Parathyroid adenoma (tissue), 2 donors: Measurements from ENCODE around the gene RIPOR3.

Experiments
- H2AFZ ChIP-seq: fragments of 300-600 bp; sonication (generic); one replicate; pipeline ENCODE4 v1.7.0; 2017; ENCODE audit warnings: antibody characterized with exemption, mild to moderate bottlenecking
- H3K27ac ChIP-seq: fragments of 300-600 bp; sonication (generic); one replicate; pipeline ENCODE4 v1.7.0; 2017
- H3K27me3 ChIP-seq: fragments of 300-600 bp; sonication (generic); one replicate; pipeline ENCODE4 v1.7.0; 2017; ENCODE audit warnings: low read length; ENCODE audit not compliant: control insufficient read depth, insufficient read depth
- H3K36me3 ChIP-seq: fragments of 300-600 bp; sonication (generic); one replicate; pipeline ENCODE4 v1.7.0; 2017; ENCODE audit warnings: low read length; ENCODE audit not compliant: control insufficient read depth, insufficient read depth
- H3K4me1 ChIP-seq: fragments of 300-600 bp; sonication (generic); one replicate; pipeline ENCODE4 v1.7.0; 2017; ENCODE audit warnings: control low read depth
- H3K4me2 ChIP-seq: fragments of 300-600 bp; sonication (generic); one replicate; pipeline ENCODE4 v1.7.0; 2017; ENCODE audit warnings: low read length
- H3K4me3 ChIP-seq: fragments of 300-600 bp; sonication (generic); one replicate; pipeline ENCODE4 v1.7.0; 2017; ENCODE audit warnings: low read depth, low read length
- H3K79me2 ChIP-seq: fragments of 300-600 bp; sonication (generic); one replicate; pipeline ENCODE4 v1.7.0; 2017; ENCODE audit warnings: control low read depth
- H3K9ac ChIP-seq: fragments of 300-600 bp; sonication (generic); one replicate; pipeline ENCODE4 v1.7.0; 2017; ENCODE audit warnings: mild to moderate bottlenecking
- H3K9me3 ChIP-seq: fragments of 300-600 bp; sonication (generic); one replicate; pipeline ENCODE4 v1.7.0; 2017; ENCODE audit warnings: low read length; ENCODE audit not compliant: control insufficient read depth
- CTCF ChIP-seq: fragments of 300-600 bp; sonication (generic); IDR thresholded peaks from one replicate; pipeline ENCODE4 v1.7.0; 2017; ENCODE audit warnings: antibody characterized with exemption, mild to moderate bottlenecking
- donor health status: primary hyperparathyroidism.

Gene RIPOR3

GRCh38 chr20:50652702-50653294, 38.5 kb downstream of the RIPOR3 start:
- no peak for TF ChIP-seq CTCF
- H3K4me2 ChIP-seq: no peak overlapping the region
- no peak overlapping the region for H3K4me3 ChIP-seq
- H3K27me3 ChIP-seq: no peaks in the 10 kb centered on the region
- H3K9ac ChIP-seq: no peak overlapping the region
- no peak overlapping the region for H2AFZ ChIP-seq
- H3K4me1 ChIP-seq: no peaks in the 10 kb centered on the region
- no peaks in the 10 kb centered on the region for H3K9me3 ChIP-seq
- no peaks in the 10 kb centered on the region for H3K36me3 ChIP-seq
- no peaks in the 10 kb centered on the region for H3K79me2 ChIP-seq
- H3K27ac ChIP-seq: no peak overlapping the region

GRCh38 chr20:50651676-50652075, 39.7 kb downstream of the RIPOR3 start:
- H3K36me3 ChIP-seq: no peaks in the 10 kb centered on the region
- no peaks in the 10 kb centered on the region for H3K27me3 ChIP-seq
- no peak overlapping the region for H3K4me2 ChIP-seq
- no peak overlapping the region for H3K9ac ChIP-seq
- H3K9me3 ChIP-seq: no peaks in the 10 kb centered on the region
- H3K4me1 ChIP-seq: no peaks in the 10 kb centered on the region
- no peak overlapping the region for H3K27ac ChIP-seq
- TF ChIP-seq CTCF: no peak
- H3K4me3 ChIP-seq: no peak overlapping the region
- H2AFZ ChIP-seq: no peak overlapping the region
- no peaks in the 10 kb centered on the region for H3K79me2 ChIP-seq

GRCh38 chr20:50649590-50649989, 41.8 kb downstream of the RIPOR3 start:
- Histone ChIP-seq H3K79me2 (no peaks in the 10 kb centered on the region), H3K9me3 (no peaks in the 10 kb centered on the region), H3K27me3 (no peaks in the 10 kb centered on the region), H3K36me3 (no peaks in the 10 kb centered on the region), H3K4me2 (no peak overlapping the region), H3K4me1 (peaks cover 3% of the 10 kb centered on the region), H3K27ac (no peak overlapping the region), H3K4me3 (no peak overlapping the region), H3K9ac (no peak overlapping the region), H2AFZ (no peak overlapping the region)
- TF ChIP-seq CTCF: no peak

DNA sequence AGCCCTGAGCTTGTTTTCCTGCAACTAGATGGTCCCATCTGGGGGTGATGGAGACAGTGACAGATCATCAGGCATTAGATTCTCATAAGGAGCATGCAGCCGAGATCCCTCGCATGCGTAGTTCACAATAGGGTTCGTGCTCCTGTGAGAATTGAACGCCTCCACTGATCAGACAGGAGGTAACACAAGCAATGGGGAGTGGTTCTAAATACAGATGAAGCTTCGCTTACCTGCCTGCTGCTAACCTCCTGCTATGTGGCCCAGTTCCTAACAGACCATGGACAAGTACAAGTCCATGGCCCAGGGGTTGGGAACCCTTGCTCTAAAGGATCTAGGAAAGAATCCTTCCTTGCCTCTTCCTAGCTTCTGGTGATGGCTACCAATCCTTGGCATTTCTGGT, 42.7 kb downstream of the RIPOR3 start:
- H3K4me3 ChIP-seq: no peak overlapping the region
- TF ChIP-seq CTCF: no peak
- no peak overlapping the region for H3K4me2 ChIP-seq
- H3K36me3 ChIP-seq: no peaks in the 10 kb centered on the region
- no peak overlapping the region for H3K9ac ChIP-seq
- no peaks in the 10 kb centered on the region for H3K79me2 ChIP-seq
- H3K9me3 ChIP-seq: no peaks in the 10 kb centered on the region
- peaks cover 3% of the 10 kb centered on the region for H3K4me1 ChIP-seq
- H3K27me3 ChIP-seq: no peaks in the 10 kb centered on the region
- no peak overlapping the region for H2AFZ ChIP-seq
- H3K27ac ChIP-seq: no peak overlapping the region

GRCh38 chr20:50646483-50646996, 44.8 kb downstream of the RIPOR3 start:
- Histone ChIP-seq H3K27me3 (no peaks in the 10 kb centered on the region), H3K9me3 (no peaks in the 10 kb centered on the region), H3K79me2 (no peaks in the 10 kb centered on the region), H3K27ac (no peak overlapping the region), H3K36me3 (no peaks in the 10 kb centered on the region), H2AFZ (no peak overlapping the region), H3K4me2 (no peak overlapping the region), H3K4me3 (no peak overlapping the region), H3K4me1 (peaks cover 3% of the 10 kb centered on the region), H3K9ac (no peak overlapping the region)
- no peak for TF ChIP-seq CTCF
